Measurements from ENCODE around the gene CNNM4. TPM values are rescaled to one million over a fixed set of nuclear protein-coding genes. Genes with fewer than 3 reads are reported as not detected.

Gene CNNM4
- total RNA-seq, 1 experiment from 2014 or later, result 14.0 TPM

DNA sequence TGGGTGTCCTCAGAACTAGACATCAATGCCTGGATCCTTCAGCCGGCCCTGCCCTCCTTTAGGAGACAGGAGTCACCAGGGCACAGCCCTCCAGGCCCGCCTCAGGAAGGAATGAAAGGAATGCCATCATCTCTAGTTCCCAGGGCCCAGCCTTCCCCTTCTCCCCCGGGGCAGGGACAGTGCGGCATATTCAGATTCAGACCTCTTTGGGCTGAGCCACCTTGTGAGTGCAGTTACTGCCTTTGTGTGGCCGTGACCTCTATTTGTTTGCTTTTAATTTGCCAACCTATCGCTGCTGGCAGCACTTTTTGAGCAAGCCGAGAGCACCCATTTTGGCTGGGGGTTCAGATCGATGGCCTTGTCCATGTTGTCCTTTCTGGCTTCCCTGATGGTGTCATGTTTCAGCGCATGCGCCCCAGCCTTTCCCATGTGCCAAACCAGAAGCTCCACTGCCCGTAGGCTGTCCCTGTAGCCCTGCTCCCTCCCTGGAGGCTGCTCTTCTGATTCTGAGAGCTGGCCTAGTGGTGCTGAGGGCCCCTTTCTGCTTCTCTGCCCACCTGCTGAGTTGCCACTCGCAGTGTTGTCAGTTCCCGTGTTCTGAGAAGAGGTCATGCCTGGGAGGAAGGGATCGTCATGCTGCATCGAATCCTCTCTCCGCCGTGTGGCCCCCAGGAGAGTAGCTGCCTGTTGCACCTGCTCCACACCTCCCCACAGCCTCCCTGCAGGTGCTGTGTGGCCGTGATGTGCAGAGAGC lies 72.2 kb downstream of the CNNM4 start (continued):
- TF ChIP-seq IRF2 (CRISPR knock-in tag; IDR thresholded peaks at IDR 0.05; ENCODE audit: borderline replicate concordance, low read depth), result no peak
- no peak for TF ChIP-seq GRHL2 (CRISPR knock-in tag; IDR thresholded peaks at IDR 0.05; ENCODE audit: insufficient replicate concordance, severe bottlenecking)
- TF ChIP-seq MXD4 (CRISPR knock-in tag; IDR thresholded peaks at IDR 0.05; ENCODE audit: borderline replicate concordance), result no peak
- TF ChIP-seq ETV6 (CRISPR knock-in tag; IDR thresholded peaks at IDR 0.05), result no peak
- 0 out of 2 replicates have a peak, but pooled peaks have one; percentile 23 for TF ChIP-seq ZNF532 (CRISPR knock-in tag; IDR thresholded peaks at IDR 0.05; ENCODE audit: borderline replicate concordance)
- no peak for TF ChIP-seq ATF1 (CRISPR knock-in tag; IDR thresholded peaks at IDR 0.05)
- TF ChIP-seq ZBTB21 (CRISPR knock-in tag; IDR thresholded peaks at IDR 0.05; ENCODE audit: borderline replicate concordance), result no peak
- no peak for TF ChIP-seq GABPB1 (CRISPR knock-in tag; IDR thresholded peaks at IDR 0.05)
- TF ChIP-seq TEAD4 (CRISPR knock-in tag; IDR thresholded peaks at IDR 0.05), result no peak
- TF ChIP-seq, protein P1, sequence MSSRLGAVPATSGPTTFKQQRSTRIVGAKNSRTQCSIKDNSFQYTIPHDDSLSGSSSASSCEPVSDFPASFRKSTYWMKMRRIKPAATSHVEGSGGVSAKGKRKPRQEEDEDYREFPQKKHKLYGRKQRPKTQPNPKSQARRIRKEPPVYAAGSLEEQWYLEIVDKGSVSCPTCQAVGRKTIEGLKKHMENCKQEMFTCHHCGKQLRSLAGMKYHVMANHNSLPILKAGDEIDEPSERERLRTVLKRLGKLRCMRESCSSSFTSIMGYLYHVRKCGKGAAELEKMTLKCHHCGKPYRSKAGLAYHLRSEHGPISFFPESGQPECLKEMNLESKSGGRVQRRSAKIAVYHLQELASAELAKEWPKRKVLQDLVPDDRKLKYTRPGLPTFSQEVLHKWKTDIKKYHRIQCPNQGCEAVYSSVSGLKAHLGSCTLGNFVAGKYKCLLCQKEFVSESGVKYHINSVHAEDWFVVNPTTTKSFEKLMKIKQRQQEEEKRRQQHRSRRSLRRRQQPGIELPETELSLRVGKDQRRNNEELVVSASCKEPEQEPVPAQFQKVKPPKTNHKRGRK (CRISPR knock-in tag; IDR thresholded peaks at IDR 0.05; ENCODE audit: borderline replicate concordance), result no peak
- no peak for TF ChIP-seq FOXJ3 (CRISPR knock-in tag; IDR thresholded peaks at IDR 0.05; ENCODE audit: borderline replicate concordance)
- no peak for TF ChIP-seq JAZF1 (CRISPR knock-in tag; IDR thresholded peaks at IDR 0.05)

- Mint-ChIP-seq H3K4me3 (no peak overlapping the region), H3K27ac (no peak overlapping the region), H3K27me3 (ENCODE audit: low read depth) (no peaks in the 10 kb centered on the region), H3K9me3 (no peaks in the 10 kb centered on the region), H3K36me3 (peaks cover 37% of the 10 kb centered on the region), H3K4me1 (peaks cover 27% of the 10 kb centered on the region)
- ATAC-seq (no peak), DNase-seq (ENCODE audit: low spot score) (no peak)
- CTCF ChIA-PET, result no interaction called here
- POLR2A ChIA-PET, result interaction anchor here (0.8 kb wide), 1 partner anchor 697 kb away, joined by 6 read pairs; the partner anchor contains the start of gene ASTL
- no peak for TF ChIP-seq NFE2L1 (CRISPR knock-in tag; IDR thresholded peaks at IDR 0.05)
- TF ChIP-seq PRDM15 (CRISPR knock-in tag; IDR thresholded peaks at IDR 0.05), result no peak
- no peak for TF ChIP-seq ZNF416 (CRISPR knock-in tag; IDR thresholded peaks at IDR 0.05)
- TF ChIP-seq E2F5 (CRISPR knock-in tag; IDR thresholded peaks at IDR 0.05), result no peak
- no peak for TF ChIP-seq NFYB (CRISPR knock-in tag; conservative IDR thresholded peaks at IDR 0.05; ENCODE audit: low read depth)
- TF ChIP-seq GABPB1 (CRISPR knock-in tag; IDR thresholded peaks at IDR 0.05), result no peak
- TF ChIP-seq FOXP4 (CRISPR knock-in tag; IDR thresholded peaks at IDR 0.05), result no peak
- TF ChIP-seq ZMAT4 (CRISPR knock-in tag; IDR thresholded peaks at IDR 0.05), result no peak
- TF ChIP-seq OVOL2 (CRISPR knock-in tag; IDR thresholded peaks at IDR 0.05; ENCODE audit: borderline replicate concordance), result no peak
- no peak for TF ChIP-seq CDX4 (CRISPR knock-in tag; IDR thresholded peaks at IDR 0.05; ENCODE audit: borderline replicate concordance)
- TF ChIP-seq NR2C2 (CRISPR knock-in tag; IDR thresholded peaks at IDR 0.05), result no peak
- TF ChIP-seq JAZF1 (CRISPR knock-in tag; IDR thresholded peaks at IDR 0.05), result no peak
- no peak for TF ChIP-seq NR1H2 (CRISPR knock-in tag; IDR thresholded peaks at IDR 0.05)
Observed at GRCh38 chr2:96835830-96836229, 75.1 kb downstream of the CNNM4 start.

Measured in WTC11 (cell line).